GM19240 (cell line): Measurements from ENCODE around the gene EXPH5.

Experiments used
- DNase-seq: peaks from one replicate; pipeline ENCODE4 v3.0.0; 2011; ENCODE audit warnings: low spot score; ENCODE audit not compliant: insufficient read length

EXPH5 gene

GRCh38 chr11:108512708-108513107 is 80.9 kb downstream of the EXPH5 start:
- DNase-seq = no peak

- DNase-seq = no peak
Observed at GRCh38 chr11:108511851-108512474, 81.6 kb downstream of the EXPH5 start.

GRCh38 chr11:108508653-108509593 is 84.6 kb downstream of the EXPH5 start:
- no peak for DNase-seq

- no peak for DNase-seq
Observed at GRCh38 chr11:108501396-108501795, 92.2 kb downstream of the EXPH5 start.

- no peak for DNase-seq
Observed at GRCh38 chr11:108500721-108501120, 92.8 kb downstream of the EXPH5 start.

GRCh38 chr11:108500169-108500568 is 93.4 kb downstream of the EXPH5 start:
- no peak for DNase-seq

GRCh38 chr11:108498816-108499408 is 94.7 kb downstream of the EXPH5 start:
- no peak for DNase-seq

- DNase-seq = peak; percentile 33
Observed at GRCh38 chr11:108498046-108498815, 95.3 kb downstream of the EXPH5 start, which contains the start of gene POGLUT3. Gene POGLUT3 (minus strand): TSS chr11:108498384. CDS start chr11:108498366, 18 bp downstream.

- DNase-seq = no peak
Observed at GRCh38 chr11:108497317-108498045, 96.1 kb downstream of the EXPH5 start.

- no peak for DNase-seq
Observed at GRCh38 chr11:108496643-108497256, 96.8 kb downstream of the EXPH5 start.

GRCh38 chr11:108495326-108495725 is 98.2 kb downstream of the EXPH5 start:
- DNase-seq = no peak

- DNase-seq = no peak
Observed at GRCh38 chr11:108494182-108494581, 99.4 kb downstream of the EXPH5 start.

GRCh38 chr11:108491936-108492335 is 101.6 kb downstream of the EXPH5 start:
- DNase-seq = no peak

- no peak for DNase-seq
Observed at GRCh38 chr11:108486828-108487227, 106.7 kb downstream of the EXPH5 start.

GRCh38 chr11:108486331-108486730 is 107.2 kb downstream of the EXPH5 start:
- DNase-seq = no peak

GRCh38 chr11:108483163-108483562 is 110.4 kb downstream of the EXPH5 start:
- no peak for DNase-seq

- DNase-seq = no peak
Observed at GRCh38 chr11:108474664-108475463, 118.7 kb downstream of the EXPH5 start.

- no peak for DNase-seq
Observed at GRCh38 chr11:108472681-108473080, 120.9 kb downstream of the EXPH5 start.

- no peak for DNase-seq
Observed at GRCh38 chr11:108468478-108468864, 125.1 kb downstream of the EXPH5 start.
